ENCODE results near the gene NUP93. TPM values are rescaled to one million over a fixed set of nuclear protein-coding genes. Genes with fewer than 3 reads are reported as not detected.
A peak's percentile ranks its signal among the peaks of the same experiment; 100 is the strongest.

NUP93 gene
- total RNA-seq, 3 donors from 2014 or later = 31.0 to 45.6 (median 40.8) TPM

DNA sequence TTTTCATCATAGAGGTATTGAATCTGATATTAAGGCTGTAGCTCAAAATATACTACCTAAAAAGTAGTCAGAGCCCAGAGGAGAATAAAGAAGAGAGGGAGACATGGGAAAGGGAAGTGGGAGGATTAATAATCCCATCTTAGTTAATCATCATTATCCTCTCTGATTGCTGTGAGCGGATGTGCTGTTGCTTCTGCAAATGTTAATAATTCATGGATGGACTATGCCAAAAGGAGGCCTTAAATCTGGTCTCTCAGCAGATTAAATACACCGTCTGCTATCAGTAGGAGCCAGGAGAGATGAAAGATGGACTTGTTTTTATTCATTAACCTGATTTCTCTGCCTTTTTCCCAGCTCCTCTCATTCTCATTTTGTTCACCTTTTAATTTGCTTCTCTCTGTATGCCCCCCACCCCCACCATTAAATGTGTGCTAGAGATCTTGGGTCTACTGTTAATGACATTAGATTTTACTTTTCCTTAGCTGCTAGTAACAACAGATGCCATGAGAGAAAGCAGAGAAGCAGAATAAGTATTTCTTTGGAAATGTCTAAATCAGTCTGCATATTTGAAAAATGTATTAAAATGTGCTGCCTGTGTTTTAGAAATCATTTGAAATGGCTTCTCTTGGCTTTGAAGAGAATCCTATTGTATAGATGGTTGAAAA, 44.2 kb downstream of the NUP93 start:
- TF ChIP-seq, protein P1, sequence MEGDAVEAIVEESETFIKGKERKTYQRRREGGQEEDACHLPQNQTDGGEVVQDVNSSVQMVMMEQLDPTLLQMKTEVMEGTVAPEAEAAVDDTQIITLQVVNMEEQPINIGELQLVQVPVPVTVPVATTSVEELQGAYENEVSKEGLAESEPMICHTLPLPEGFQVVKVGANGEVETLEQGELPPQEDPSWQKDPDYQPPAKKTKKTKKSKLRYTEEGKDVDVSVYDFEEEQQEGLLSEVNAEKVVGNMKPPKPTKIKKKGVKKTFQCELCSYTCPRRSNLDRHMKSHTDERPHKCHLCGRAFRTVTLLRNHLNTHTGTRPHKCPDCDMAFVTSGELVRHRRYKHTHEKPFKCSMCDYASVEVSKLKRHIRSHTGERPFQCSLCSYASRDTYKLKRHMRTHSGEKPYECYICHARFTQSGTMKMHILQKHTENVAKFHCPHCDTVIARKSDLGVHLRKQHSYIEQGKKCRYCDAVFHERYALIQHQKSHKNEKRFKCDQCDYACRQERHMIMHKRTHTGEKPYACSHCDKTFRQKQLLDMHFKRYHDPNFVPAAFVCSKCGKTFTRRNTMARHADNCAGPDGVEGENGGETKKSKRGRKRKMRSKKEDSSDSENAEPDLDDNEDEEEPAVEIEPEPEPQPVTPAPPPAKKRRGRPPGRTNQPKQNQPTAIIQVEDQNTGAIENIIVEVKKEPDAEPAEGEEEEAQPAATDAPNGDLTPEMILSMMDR (IDR thresholded peaks at IDR 0.05) = no peak
- no peak for DNase-seq
- intact Hi-C loops (cut with DNase I, micrococcal nuclease) = no loop called here
- no peak for ATAC-seq
- Histone ChIP-seq H3K36me3 (ENCODE audit: low read depth) (no peaks in the 10 kb centered on the region), H3K4me3 (no peak overlapping the region), H3K9me3 (no peaks in the 10 kb centered on the region), H3K4me1 (ENCODE audit: low read depth) (peaks cover 6% of the 10 kb centered on the region)

GRCh38 chr16:56775162-56775561, 45.2 kb downstream of the NUP93 start:
- H3K4me3 ChIP-seq = no peak overlapping the region
- no peak for DNase-seq
- no peaks in the 10 kb centered on the region for H3K9me3 ChIP-seq
- intact Hi-C loops (cut with DNase I, micrococcal nuclease) = no loop called here
- ATAC-seq = no peak
- no peaks in the 10 kb centered on the region for H3K4me1 ChIP-seq (ENCODE audit: low read depth)
- TF ChIP-seq, protein P1 (IDR thresholded peaks at IDR 0.05) = no peak
- no peaks in the 10 kb centered on the region for H3K36me3 ChIP-seq (ENCODE audit: low read depth)

DNA sequence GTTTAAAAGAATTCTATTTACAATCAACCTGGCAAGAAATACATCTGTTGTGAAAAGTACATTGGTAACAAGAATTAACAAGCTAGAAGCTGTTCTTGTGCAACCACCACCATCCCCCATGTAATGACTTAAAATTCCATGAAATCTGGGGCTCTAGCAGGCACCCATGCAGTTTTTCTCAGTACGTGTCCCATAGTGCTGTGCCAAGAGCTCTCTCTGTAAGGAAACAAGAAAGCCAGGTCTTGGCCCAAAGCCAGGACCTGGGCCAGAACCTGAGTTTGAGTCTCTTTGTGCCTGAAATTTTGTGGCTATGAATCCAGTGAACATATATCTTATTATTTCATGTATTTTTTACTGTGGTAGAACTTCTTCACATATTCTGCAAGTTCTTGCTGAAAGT, 46.6 kb downstream of the NUP93 start:
- H3K9me3 ChIP-seq = no peaks in the 10 kb centered on the region
- H3K4me3 ChIP-seq = no peak overlapping the region
- intact Hi-C loops (cut with DNase I, micrococcal nuclease) = no loop called here
- no peaks in the 10 kb centered on the region for H3K36me3 ChIP-seq (ENCODE audit: low read depth)
- H3K4me1 ChIP-seq (ENCODE audit: low read depth) = no peaks in the 10 kb centered on the region
- DNase-seq = peak in 1 of 3 donors; percentile 10
- ATAC-seq = no peak
- TF ChIP-seq, protein P1 (IDR thresholded peaks at IDR 0.05) = no peak

DNA sequence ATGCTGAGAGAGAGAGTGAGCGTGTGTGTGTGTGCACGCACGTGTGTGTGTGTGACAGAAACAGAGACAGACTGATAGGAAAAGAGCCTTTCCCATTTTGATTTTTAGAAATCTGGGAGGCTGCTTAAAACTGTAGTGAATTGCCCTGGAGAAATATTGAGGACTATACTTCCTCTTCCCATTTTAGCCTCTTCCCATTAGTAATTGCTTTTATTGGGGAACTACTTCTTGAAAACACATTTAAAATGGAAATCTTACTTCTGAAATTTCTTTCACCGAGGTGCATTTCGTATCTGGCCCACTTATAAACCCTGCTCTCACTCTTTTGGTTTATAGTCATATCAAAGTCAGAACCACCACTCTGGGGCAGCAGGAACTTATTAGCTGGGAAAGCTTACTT, 47.1 kb downstream of the NUP93 start:
- no peaks in the 10 kb centered on the region for H3K9me3 ChIP-seq

DNA sequence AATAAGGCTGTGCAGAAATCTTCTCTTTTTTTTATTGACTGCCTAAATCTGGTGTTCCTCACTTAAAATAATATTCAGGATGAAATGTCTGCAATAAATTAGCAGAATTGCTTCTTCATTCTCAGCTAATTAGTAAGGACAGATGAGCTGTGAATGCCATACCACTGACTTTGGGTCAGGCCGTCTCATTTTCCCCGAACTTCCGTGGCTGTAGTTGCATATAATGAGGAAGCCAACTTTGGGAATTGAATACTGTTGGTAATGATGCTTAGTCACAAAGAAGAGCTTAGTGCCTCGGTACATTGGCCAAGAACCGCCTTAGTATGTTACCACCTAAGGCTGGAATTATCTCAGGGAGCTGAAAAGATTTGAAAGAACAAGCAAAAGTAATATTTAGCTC, 47.6 kb downstream of the NUP93 start:
- Histone ChIP-seq H3K4me1 (ENCODE audit: low read depth) (no peaks in the 10 kb centered on the region), H3K4me3 (no peak overlapping the region), H3K36me3 (ENCODE audit: low read depth) (no peaks in the 10 kb centered on the region), H3K9me3 (no peaks in the 10 kb centered on the region)
- DNase-seq (no peak), ATAC-seq (no peak)
- TF ChIP-seq, protein P1 (IDR thresholded peaks at IDR 0.05) = no peak
- intact Hi-C loops (cut with DNase I, micrococcal nuclease) = no loop called here

More for the DNA sequence above, 47.1 kb downstream of the NUP93 start:
- ATAC-seq (no peak), DNase-seq (no peak)
- intact Hi-C loops (cut with DNase I, micrococcal nuclease) = no loop called here
- Histone ChIP-seq H3K4me1 (ENCODE audit: low read depth) (no peaks in the 10 kb centered on the region), H3K4me3 (no peak overlapping the region), H3K36me3 (ENCODE audit: low read depth) (no peaks in the 10 kb centered on the region)
- TF ChIP-seq, protein P1 (IDR thresholded peaks at IDR 0.05) = no peak

DNA sequence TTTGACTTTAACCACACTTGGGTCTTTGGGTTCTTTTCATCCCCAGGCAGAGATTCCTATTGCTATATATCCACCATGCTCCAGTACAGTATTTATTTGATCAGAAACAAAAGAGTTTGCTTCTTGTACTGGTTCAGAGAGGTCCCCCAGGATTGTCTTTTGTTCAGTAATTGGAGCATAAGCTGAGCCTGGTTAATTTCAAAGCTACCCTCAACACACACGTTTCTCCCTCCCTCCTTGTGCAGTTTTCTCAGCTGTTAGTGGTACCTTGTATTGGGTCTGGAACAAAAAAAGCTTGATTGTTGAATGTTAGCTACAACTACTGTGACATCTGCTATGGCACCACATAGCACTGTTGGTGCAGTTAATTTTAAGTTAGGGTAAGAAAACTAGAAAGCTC, 50.0 kb downstream of the NUP93 start:
- TF ChIP-seq, protein P1 (IDR thresholded peaks at IDR 0.05) = no peak
- no peaks in the 10 kb centered on the region for H3K9me3 ChIP-seq
- H3K4me1 ChIP-seq (ENCODE audit: low read depth) = no peaks in the 10 kb centered on the region
- intact Hi-C loops (cut with DNase I, micrococcal nuclease) = no loop called here
- H3K36me3 ChIP-seq (ENCODE audit: low read depth) = no peaks in the 10 kb centered on the region
- no peak overlapping the region for H3K4me3 ChIP-seq
- no peak for ATAC-seq
- no peak for DNase-seq
